HG02938 (cell line): ENCODE results near the gene SORT1.

Experiments used
- ATAC-seq: cut with Tn5 transposase; IDR thresholded peaks from one replicate; pipeline ENCODE4 v1.9.1; 2021; ENCODE audit warnings: mild to moderate bottlenecking, moderate library complexity; ENCODE audit not compliant: unreplicated experiment

The SORT1 gene

GRCh38 chr1:109263597-109264378 is 133.9 kb downstream of the SORT1 start:
- peak; percentile 49 for ATAC-seq

- ATAC-seq, result no peak
Measured at GRCh38 chr1:109263234-109263596, 134.5 kb downstream of the SORT1 start.

- no peak for ATAC-seq
Measured at GRCh38 chr1:109262231-109263055, 135.3 kb downstream of the SORT1 start.

GRCh38 chr1:109261578-109261977 is 136.1 kb downstream of the SORT1 start:
- no peak for ATAC-seq

GRCh38 chr1:109261006-109261405 is 136.7 kb downstream of the SORT1 start:
- ATAC-seq, result no peak

GRCh38 chr1:109259674-109260557 is 137.8 kb downstream of the SORT1 start:
- no peak for ATAC-seq
